H1 (cell line): ENCODE data around the gene L3MBTL2. TPM values are rescaled to one million over a fixed set of nuclear protein-coding genes. Genes with fewer than 3 reads are reported as not detected.

ENCODE experiments used
- EP300 ChIP-seq, 2 experiments: IDR thresholded peaks; 1 replicate in 1 of 2; 2 replicates in 1 of 2; pipeline ENCODE4 v1.6.1; 2011 to 2012; ENCODE audit warnings: low read depth in 2 of 2, low read length in 2 of 2, mild to moderate bottlenecking in 2 of 2, borderline replicate concordance in 1 of 2, inconsistent platforms in 1 of 2, moderate library complexity in 1 of 2
- JUND ChIP-seq: IDR thresholded peaks from 2 replicates; pipeline ENCODE4 v1.6.1; 2011; ENCODE audit warnings: mild to moderate bottlenecking, improper control_type of control experiment, low read length
- PHF8 ChIP-seq: fragments of 200-600 bp; sonication (generic); conservative IDR thresholded peaks from 2 replicates; pipeline ENCODE4 v1.7.1; 2012; ENCODE audit warnings: low read depth, mild to moderate bottlenecking, inconsistent platforms, low read length, moderate library complexity
- RNF2 ChIP-seq: fragments of 200-900, 300-1000 bp; sonication (generic); IDR thresholded peaks from 2 replicates; pipeline ENCODE4 v1.7.1; 2016; ENCODE audit warnings: borderline replicate concordance, low read depth, mild to moderate bottlenecking, antibody characterized with exemption, low read length; ENCODE audit not compliant: poor library complexity, severe bottlenecking; ENCODE audit errors: missing control alignments
- SIN3A ChIP-seq, 2 experiments: IDR thresholded peaks in 1 of 2; conservative IDR thresholded peaks in 1 of 2; 2 replicates each; pipeline ENCODE4 v1.6.1; 2011 to 2012; ENCODE audit warnings: low read length in 2 of 2, improper control_type of control experiment in 1 of 2, low read depth in 1 of 2, mild to moderate bottlenecking in 1 of 2
- SIRT6 ChIP-seq: IDR thresholded peaks from one replicate; pipeline ENCODE4 v1.7.1; 2012; ENCODE audit warnings: low read length, inconsistent platforms
- SP1 ChIP-seq: IDR thresholded peaks from 2 replicates; pipeline ENCODE4 v1.6.1; 2011; ENCODE audit warnings: low read depth, low read length
- TAF1 ChIP-seq: IDR thresholded peaks from 2 replicates; pipeline ENCODE4 v1.6.1; 2011; ENCODE audit warnings: mild to moderate bottlenecking, low read depth, low read length
- TBP ChIP-seq: IDR thresholded peaks from 2 replicates; pipeline ENCODE4 v1.6.1; 2011; ENCODE audit warnings: low read depth, low read length, improper control_type of control experiment
- polyA plus RNA-seq, 7 experiments: library from polyadenylated mRNA; depleted of rRNA in 3 of 7; stranded (reverse) in 5 of 7; unstranded in 2 of 7; fragments of >200 nt in 5 of 7; fragments of 200-250 nt in 2 of 7; gene quantifications; 1 replicate in 5 of 7; 2 replicates in 1 of 7; 4 replicates in 1 of 7; pipeline versions ENCODE4 v1.2.1 to v1.2.3, GENCODE V29; 2011 to 2013; ENCODE audit warnings: missing spikeins in 2 of 7, mixed read lengths in 2 of 7
- total RNA-seq: library from RNA; stranded (reverse); fragmentation: NEBNext Ultra II Directional; extraction: Animal tissue kit (Norgen Biotek cat#: 25700); gene quantifications from 2 replicates; pipeline ENCODE4 v1.2.1, GENCODE V29; 2021
- TF ChIP-seq, protein P1 (sequence below): IDR thresholded peaks from 2 replicates; pipeline ENCODE4 v1.6.1; 2012; ENCODE audit warnings: inconsistent platforms
- TF ChIP-seq, protein P2 (sequence below): IDR thresholded peaks from 2 replicates; pipeline ENCODE4 v1.6.1; 2011; ENCODE audit warnings: low read depth, mild to moderate bottlenecking, low read length; ENCODE audit not compliant: insufficient read depth

Gene L3MBTL2
- total and polyA plus RNA-seq, 2 of the 8 experiments (the other 6 are each of a cell fraction or from before 2014, with no cell fraction given), result 23.9 to 24.9 TPM

DNA sequence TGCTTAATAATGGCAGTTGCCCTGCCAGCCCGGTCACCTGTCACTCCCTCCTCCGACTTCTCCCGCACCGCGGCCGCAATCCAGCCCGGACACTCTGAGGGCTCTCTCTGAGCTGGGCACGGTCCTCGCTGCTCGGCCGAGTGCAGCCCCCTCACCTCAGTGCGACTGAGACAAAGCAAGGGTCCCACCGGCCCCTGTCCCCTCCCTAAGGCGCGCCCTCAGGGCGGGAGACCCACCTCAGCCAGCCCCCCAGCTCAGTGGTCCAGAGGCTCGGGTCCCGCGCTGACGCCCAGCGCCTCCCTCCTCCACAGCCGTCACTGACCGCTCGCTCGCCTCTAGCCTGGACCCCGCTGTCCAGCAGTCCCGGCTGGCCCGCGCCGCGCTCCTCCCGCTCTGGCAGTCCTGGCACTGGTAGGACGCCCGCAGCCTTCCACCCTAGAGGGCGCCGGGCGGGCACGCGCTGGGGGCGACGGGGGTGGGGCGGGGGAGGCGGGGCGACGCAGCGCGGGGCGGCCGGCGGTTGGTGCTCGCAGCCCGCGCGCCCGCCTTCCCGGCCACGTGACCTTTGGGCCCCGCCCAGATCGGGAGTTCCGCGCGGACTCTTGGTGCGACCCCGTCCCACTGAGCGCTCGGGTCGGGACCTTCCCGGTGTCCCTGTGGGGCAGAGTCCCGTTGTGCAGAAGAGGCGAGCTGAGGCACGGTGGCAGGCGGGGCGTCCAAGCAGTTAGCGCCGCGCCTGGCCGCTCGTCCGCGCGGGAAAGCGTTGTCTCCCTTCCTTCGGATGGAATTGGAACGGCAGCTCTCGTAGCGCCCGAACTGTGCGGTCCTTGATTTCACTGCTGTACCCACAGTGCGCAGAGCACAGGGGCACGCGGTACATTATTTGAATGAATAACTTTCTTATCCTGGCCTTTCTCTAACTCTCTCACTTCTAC, 7.8 kb upstream of the L3MBTL2 start (continued):
- TF ChIP-seq EP300 (IDR thresholded peaks at IDR 0.05; ENCODE audit: borderline replicate concordance in 1 of 2, low read depth in 2 of 2, low read length in 2 of 2) (no peak), PHF8 (peak; percentile 26; the same call in 1 of the 2 replicates), SIRT6 (no peak), TAF1 (no peak; the same call in 1 of the 2 replicates), SP1 (no peak), TBP (0 out of 2 replicates have a peak, but pooled peaks have one; percentile 15), JUND (no peak), RNF2 (no peak), SIN3A (conservative IDR thresholded peaks at IDR 0.05 in 1 of 2, IDR thresholded peaks at IDR 0.05 in 1 of 2; ENCODE audit: low read depth in 1 of 2, low read length in 2 of 2) (peak in 1 of 2 experiments; percentile 26; a peak in 2 of 4 replicates)
- TF ChIP-seq, protein P1, sequence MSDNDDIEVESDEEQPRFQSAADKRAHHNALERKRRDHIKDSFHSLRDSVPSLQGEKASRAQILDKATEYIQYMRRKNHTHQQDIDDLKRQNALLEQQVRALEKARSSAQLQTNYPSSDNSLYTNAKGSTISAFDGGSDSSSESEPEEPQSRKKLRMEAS, result peak; percentile 80
- TF ChIP-seq, protein P2, sequence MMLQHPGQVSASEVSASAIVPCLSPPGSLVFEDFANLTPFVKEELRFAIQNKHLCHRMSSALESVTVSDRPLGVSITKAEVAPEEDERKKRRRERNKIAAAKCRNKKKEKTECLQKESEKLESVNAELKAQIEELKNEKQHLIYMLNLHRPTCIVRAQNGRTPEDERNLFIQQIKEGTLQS, result peak; percentile 78; the same call in 1 of the 2 replicates
- TF ChIP-seq, all 59 proteins: peak for 9
